Liver (tissue), 9 donors: ENCODE results near the gene CRISPLD2. TPM values are rescaled to one million over a fixed set of nuclear protein-coding genes. Genes with fewer than 3 reads are reported as not detected.

Experiments
- DNase-seq: peaks from one replicate; pipeline ENCODE4 v3.0.0-alpha.2; 2017; ENCODE audit warnings: low spot score
- H3K27ac ChIP-seq, 2 donors: one replicate each; pipeline ENCODE4 v1.7.0; 2013; ENCODE audit warnings: inconsistent platforms in 2 of 2, low read length in 2 of 2, control low read depth in 1 of 2, low read depth in 1 of 2, mild to moderate bottlenecking in 1 of 2
- H3K27me3 ChIP-seq, 4 donors: one replicate each; pipeline versions ENCODE4 v1.6.1 to v1.7.0; 2013; ENCODE audit warnings: low read length in 3 of 4, inconsistent platforms in 1 of 4, mild to moderate bottlenecking in 1 of 4, moderate library complexity in 1 of 4; ENCODE audit not compliant: control insufficient read depth in 4 of 4, insufficient read depth in 4 of 4
- H3K36me3 ChIP-seq, 4 donors: one replicate each; pipeline versions ENCODE4 v1.6.1 to v1.7.0; 2013; ENCODE audit warnings: low read length in 3 of 4, mild to moderate bottlenecking in 3 of 4, low read depth in 1 of 4, moderate library complexity in 1 of 4; ENCODE audit not compliant: control insufficient read depth in 4 of 4, insufficient read depth in 3 of 4
- H3K4me1 ChIP-seq, 4 donors: one replicate each; pipeline versions ENCODE4 v1.6.1 to v1.7.0; 2013; ENCODE audit warnings: low read length in 3 of 4, mild to moderate bottlenecking in 3 of 4, moderate library complexity in 1 of 4; ENCODE audit not compliant: control insufficient read depth in 4 of 4, insufficient read depth in 4 of 4
- H3K4me3 ChIP-seq, 3 donors: one replicate each; pipeline versions ENCODE4 v1.6.1 to v1.7.0; 2013; ENCODE audit warnings: low read length in 3 of 3, control low read depth in 1 of 3, low read depth in 1 of 3, mild to moderate bottlenecking in 1 of 3
- H3K9ac ChIP-seq, 2 donors: one replicate each; pipeline ENCODE4 v1.7.0; 2013; ENCODE audit warnings: low read length in 2 of 2, mild to moderate bottlenecking in 2 of 2, moderate library complexity in 2 of 2, control low read depth in 1 of 2, low read depth in 1 of 2
- H3K9me3 ChIP-seq, 4 donors: one replicate each; pipeline versions ENCODE4 v1.6.1 to v1.7.0; 2013; ENCODE audit warnings: low read length in 3 of 4; ENCODE audit not compliant: control insufficient read depth in 4 of 4
- EGR1 ChIP-seq, 2 donors: IDR thresholded peaks; 2 replicates each; pipeline ENCODE4 v1.6.1; 2016 to 2018; ENCODE audit warnings: antibody characterized with exemption in 2 of 2, low read depth in 2 of 2
- FOXA1 ChIP-seq: IDR thresholded peaks from 2 replicates; pipeline ENCODE4 v1.6.1; 2016; ENCODE audit warnings: antibody characterized with exemption
- FOXA2 ChIP-seq: IDR thresholded peaks from 2 replicates; pipeline ENCODE4 v1.6.1; 2016; ENCODE audit warnings: antibody characterized with exemption
- HNF4A ChIP-seq, 2 donors: conservative IDR thresholded peaks; 2 replicates each; pipeline ENCODE4 v1.6.1; 2016; ENCODE audit warnings: antibody characterized with exemption in 2 of 2, mild to moderate bottlenecking in 2 of 2
- JUND ChIP-seq, 2 donors: IDR thresholded peaks; 2 replicates each; pipeline ENCODE4 v1.6.1; 2016; ENCODE audit warnings: antibody characterized with exemption in 2 of 2
- RAD21 ChIP-seq, 2 donors: IDR thresholded peaks; 2 replicates each; pipeline ENCODE4 v1.6.1; 2016; ENCODE audit warnings: antibody characterized with exemption in 2 of 2, mild to moderate bottlenecking in 2 of 2
- REST ChIP-seq: IDR thresholded peaks from 2 replicates; pipeline ENCODE4 v1.6.1; 2016; ENCODE audit warnings: antibody characterized with exemption, mild to moderate bottlenecking
- RXRA ChIP-seq, 2 donors: IDR thresholded peaks; 2 replicates each; pipeline ENCODE4 v1.6.1; 2017 to 2018; ENCODE audit warnings: antibody characterized with exemption in 2 of 2, mild to moderate bottlenecking in 1 of 2
- TAF1 ChIP-seq: conservative IDR thresholded peaks from 2 replicates; pipeline ENCODE4 v1.6.1; 2016; ENCODE audit warnings: antibody characterized with exemption, mild to moderate bottlenecking
- YY1 ChIP-seq: IDR thresholded peaks from 2 replicates; pipeline ENCODE4 v1.6.1; 2016; ENCODE audit warnings: antibody characterized with exemption, mild to moderate bottlenecking
- WGBS: extraction: QIAGEN DNeasy Blood & Tissue Kit; methylation state at CpG from one replicate; pipeline ENCODE4 v1.1.7; 2013; 5-methylcytosine and 5-hydroxymethylcytosine counted together
- polyA plus RNA-seq, 2 donors: library from polyadenylated mRNA; stranded (reverse) in 1 of 2; unstranded in 1 of 2; fragments of 200-250 nt in 1 of 2; fragments of >200 nt in 1 of 2; fragmentation: Nextera tagmentation in 1 of 2; extraction: Ambion mirVana in 1 of 2; gene quantifications; one replicate each; pipeline versions ENCODE4 v1.2.1 to v1.2.3, GENCODE V29; 2013 to 2015
- total RNA-seq, 2 donors: library from RNA; depleted of rRNA; stranded (reverse); fragments of >200 nt; gene quantifications; one replicate each; pipeline ENCODE4 v1.2.3, GENCODE V29; 2014
- TF ChIP-seq, protein P1 (sequence below): IDR thresholded peaks from 2 replicates; pipeline ENCODE4 v1.6.1; 2016; ENCODE audit warnings: antibody characterized with exemption
- TF ChIP-seq, protein P2 (sequence below): IDR thresholded peaks from 2 replicates; pipeline ENCODE4 v1.6.1; 2016; ENCODE audit warnings: antibody characterized with exemption
- donor health status: healthy.
- donor health status: healthy.
- donor health status: healthy.
- donor health status: healthy.
- donor health status: healthy.

The CRISPLD2 gene
- total and polyA plus RNA-seq, 4 donors = 2.6 to 14.8 (median 4.1) TPM

DNA sequence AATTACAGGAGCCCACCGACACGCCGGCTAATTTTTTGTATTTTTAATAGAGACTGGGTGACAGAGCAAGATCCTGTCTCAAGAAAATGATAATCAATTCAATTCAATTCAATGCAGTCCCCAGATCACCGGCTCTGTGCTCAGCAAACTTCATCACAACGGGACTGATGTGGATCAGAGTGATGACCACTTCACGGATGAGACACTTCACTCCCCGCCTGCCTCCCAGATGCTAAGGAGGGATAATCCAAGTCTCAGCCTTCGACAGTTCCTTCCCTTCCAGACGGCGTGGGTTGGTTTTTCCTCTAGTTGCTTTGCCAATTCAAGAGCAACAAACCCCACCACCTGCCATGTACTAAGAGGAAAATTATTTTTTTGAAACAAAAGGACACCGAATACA, 97.7 kb downstream of the CRISPLD2 start:
- Histone ChIP-seq H3K4me3 (no peak overlapping the region), H3K4me1 (peaks cover 3 to 12% (median 9%) of the 10 kb centered on the region in 4 donors), H3K36me3 (no peaks in the 10 kb centered on the region), H3K9ac (no peak overlapping the region), H3K27ac (no peak overlapping the region), H3K27me3 (no peaks in the 10 kb centered on the region), H3K9me3 (no peaks in the 10 kb centered on the region)
- DNase-seq = no peak
- 87% methylated on average over 11 of the region's 11 CpGs for WGBS
- TF ChIP-seq YY1 = no peak
- TF ChIP-seq, protein P1, sequence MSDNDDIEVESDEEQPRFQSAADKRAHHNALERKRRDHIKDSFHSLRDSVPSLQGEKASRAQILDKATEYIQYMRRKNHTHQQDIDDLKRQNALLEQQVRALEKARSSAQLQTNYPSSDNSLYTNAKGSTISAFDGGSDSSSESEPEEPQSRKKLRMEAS = no peak
- TF ChIP-seq TAF1 = no peak
- no peak for TF ChIP-seq EGR1 (IDR thresholded peaks at IDR 0.05; ENCODE audit: low read depth in 2 of 2)

- no peak overlapping the region for H3K27ac ChIP-seq
- H3K36me3 ChIP-seq = no peaks in the 10 kb centered on the region
- 86% methylated on average over 20 of the region's 20 CpGs for WGBS
- no peak overlapping the region for H3K4me3 ChIP-seq
- H3K27me3 ChIP-seq = no peaks in the 10 kb centered on the region
- no peak for DNase-seq
- H3K4me1 ChIP-seq = peaks cover 0 to 8% (median 6%) of the 10 kb centered on the region in 4 donors
- H3K9ac ChIP-seq = no peak overlapping the region
- no peaks in the 10 kb centered on the region for H3K9me3 ChIP-seq
- TF ChIP-seq, protein P2, sequence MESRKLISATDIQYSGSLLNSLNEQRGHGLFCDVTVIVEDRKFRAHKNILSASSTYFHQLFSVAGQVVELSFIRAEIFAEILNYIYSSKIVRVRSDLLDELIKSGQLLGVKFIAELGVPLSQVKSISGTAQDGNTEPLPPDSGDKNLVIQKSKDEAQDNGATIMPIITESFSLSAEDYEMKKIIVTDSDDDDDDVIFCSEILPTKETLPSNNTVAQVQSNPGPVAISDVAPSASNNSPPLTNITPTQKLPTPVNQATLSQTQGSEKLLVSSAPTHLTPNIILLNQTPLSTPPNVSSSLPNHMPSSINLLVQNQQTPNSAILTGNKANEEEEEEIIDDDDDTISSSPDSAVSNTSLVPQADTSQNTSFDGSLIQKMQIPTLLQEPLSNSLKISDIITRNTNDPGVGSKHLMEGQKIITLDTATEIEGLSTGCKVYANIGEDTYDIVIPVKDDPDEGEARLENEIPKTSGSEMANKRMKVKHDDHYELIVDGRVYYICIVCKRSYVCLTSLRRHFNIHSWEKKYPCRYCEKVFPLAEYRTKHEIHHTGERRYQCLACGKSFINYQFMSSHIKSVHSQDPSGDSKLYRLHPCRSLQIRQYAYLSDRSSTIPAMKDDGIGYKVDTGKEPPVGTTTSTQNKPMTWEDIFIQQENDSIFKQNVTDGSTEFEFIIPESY = no peak
- TF ChIP-seq JUND (IDR thresholded peaks at IDR 0.05) (no peak), FOXA1 (no peak), EGR1 (IDR thresholded peaks at IDR 0.05; ENCODE audit: low read depth in 2 of 2) (no peak), YY1 (no peak), RAD21 (IDR thresholded peaks at IDR 0.05) (no peak), HNF4A (conservative IDR thresholded peaks at IDR 0.05) (no peak), RXRA (IDR thresholded peaks at IDR 0.05) (no peak), REST (no peak), FOXA2 (no peak), TAF1 (no peak)
Measured at GRCh38 chr16:84918006-84918909, 98.5 kb downstream of the CRISPLD2 start.
